Hindlimb muscle (tissue), 1 donor: ENCODE data around the gene LATS2. TPM values are rescaled to one million over a fixed set of nuclear protein-coding genes. Genes with fewer than 3 reads are reported as not detected.

Source experiments
- DNase-seq: peaks from one replicate; pipeline ENCODE4 v3.0.0-alpha.2; 2013
- polyA plus RNA-seq: library from polyadenylated mRNA; unstranded; fragments of 120-200 nt; gene quantifications from one replicate; pipeline ENCODE4 v1.2.1, GENCODE V29; 2013; ENCODE audit not compliant: insufficient read length

Gene LATS2
- polyA plus RNA-seq, 1 donor: 18.1 TPM

DNA sequence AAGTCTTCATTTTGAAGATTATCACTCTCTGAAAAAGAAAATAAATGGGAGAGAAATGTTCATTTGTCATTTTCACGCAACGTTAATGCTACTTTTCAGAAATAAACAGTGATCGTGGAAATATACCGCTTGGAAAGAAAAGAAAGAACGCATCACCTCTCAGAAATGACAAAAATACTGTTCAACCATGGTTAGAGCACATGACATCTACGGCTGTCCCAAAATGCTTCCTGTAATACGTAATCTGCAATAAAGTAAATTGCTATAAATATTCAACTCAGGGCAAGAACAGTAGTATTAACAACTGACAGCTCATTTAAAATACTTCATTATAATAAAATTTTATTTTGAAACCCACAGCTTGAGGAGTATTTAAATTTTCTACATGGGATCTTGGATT, 15.2 kb downstream of the LATS2 start:
- DNase-seq: no peak

- no peak for DNase-seq
Observed at GRCh38 chr13:21045100-21045499, 16.3 kb downstream of the LATS2 start.

DNA sequence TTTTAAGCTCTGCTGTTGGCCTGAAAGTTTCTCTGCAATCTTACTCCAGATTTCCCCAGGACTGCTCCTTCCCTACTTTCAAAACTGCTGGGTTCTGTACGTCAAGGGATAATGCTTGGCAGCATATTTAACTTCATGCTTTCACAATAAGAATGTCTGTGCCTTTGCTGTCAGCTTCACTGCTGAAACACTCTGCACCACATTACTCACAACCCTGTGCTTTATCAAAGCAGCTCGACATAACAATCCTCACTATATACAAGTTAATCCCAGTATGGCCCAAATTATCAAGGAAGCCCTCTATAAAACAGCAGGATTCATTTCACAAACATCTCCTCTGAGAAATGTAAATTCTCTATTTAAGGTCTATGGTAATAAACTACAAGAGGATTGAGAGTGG, 17.5 kb downstream of the LATS2 start:
- DNase-seq: no peak

DNA sequence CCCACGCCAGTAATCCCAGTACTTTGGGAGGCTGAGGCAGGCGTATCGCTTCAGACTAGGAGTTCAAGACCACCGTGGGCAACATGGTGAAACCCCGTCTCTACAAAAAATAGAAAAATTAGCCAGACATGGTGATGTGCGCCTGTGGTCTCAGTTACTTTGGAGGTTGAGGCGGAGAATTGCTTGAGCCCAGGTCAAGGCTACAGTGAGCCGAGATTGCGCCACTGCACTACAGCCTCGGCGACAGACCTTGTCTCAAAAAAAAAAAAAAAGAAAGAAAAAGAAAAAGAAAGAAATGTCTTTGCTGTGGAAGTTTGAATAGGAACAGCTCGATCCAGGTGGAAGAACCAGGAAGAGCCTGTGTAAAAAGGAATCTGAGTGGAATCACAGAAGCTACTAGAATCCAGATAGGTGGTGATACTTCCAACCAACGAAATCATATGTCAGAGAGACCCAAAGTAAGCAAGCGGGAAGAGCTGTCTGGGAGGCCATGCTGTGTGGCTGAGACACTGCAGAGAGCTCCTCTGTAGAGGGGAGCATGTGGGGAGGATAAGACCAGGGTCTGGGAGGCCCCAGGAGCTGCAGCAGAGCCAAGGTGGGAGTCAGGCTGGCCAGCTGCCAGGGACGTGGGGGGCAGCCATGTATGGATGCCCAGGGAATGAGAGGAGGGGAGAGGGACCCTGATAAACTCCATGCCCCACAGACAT, 21.1 kb downstream of the LATS2 start:
- no peak for DNase-seq

GRCh38 chr13:21039097-21039800, 22.1 kb downstream of the LATS2 start:
- no peak for DNase-seq

DNA sequence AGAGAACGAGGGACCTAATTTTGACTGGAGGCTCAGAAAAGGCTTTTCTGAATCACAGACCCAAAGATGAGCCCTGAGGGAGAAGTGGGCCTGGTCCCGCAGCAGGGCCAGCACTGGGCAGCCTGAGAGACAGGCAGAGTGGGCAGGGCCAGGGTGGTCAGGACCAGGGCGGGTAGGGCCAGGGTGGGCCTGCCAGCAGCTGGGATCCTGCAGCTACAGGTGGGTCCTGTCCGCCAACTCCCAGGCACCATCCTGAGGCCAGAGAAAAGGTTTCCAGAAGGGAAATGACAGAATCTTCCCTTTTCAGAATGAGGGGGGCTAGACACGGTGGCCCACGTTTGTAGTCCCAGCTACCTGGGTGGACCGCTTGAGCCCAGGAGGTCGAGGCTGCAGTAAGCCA, 23.7 kb downstream of the LATS2 start:
- no peak for DNase-seq

DNA sequence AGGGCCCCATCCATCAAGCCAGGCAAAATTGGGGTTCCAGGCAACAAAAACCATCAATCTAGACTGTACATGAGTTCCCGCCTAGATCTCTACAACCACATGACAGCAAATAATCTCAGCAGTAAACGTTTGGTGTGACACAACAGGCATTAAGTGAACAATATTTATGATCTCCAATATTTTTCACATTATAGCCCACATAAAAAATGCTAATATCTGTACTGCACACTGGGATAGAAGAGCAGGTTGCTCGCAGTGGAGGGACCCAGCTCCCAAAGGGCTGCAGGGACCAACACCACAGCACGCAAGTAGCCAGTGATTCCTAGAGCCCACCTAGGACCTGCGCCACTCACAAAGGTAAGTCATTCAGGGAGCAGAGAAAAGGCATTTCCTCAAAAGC, 25.9 kb downstream of the LATS2 start:
- no peak for DNase-seq

GRCh38 chr13:21034603-21035191, 26.7 kb downstream of the LATS2 start:
- no peak for DNase-seq

DNA sequence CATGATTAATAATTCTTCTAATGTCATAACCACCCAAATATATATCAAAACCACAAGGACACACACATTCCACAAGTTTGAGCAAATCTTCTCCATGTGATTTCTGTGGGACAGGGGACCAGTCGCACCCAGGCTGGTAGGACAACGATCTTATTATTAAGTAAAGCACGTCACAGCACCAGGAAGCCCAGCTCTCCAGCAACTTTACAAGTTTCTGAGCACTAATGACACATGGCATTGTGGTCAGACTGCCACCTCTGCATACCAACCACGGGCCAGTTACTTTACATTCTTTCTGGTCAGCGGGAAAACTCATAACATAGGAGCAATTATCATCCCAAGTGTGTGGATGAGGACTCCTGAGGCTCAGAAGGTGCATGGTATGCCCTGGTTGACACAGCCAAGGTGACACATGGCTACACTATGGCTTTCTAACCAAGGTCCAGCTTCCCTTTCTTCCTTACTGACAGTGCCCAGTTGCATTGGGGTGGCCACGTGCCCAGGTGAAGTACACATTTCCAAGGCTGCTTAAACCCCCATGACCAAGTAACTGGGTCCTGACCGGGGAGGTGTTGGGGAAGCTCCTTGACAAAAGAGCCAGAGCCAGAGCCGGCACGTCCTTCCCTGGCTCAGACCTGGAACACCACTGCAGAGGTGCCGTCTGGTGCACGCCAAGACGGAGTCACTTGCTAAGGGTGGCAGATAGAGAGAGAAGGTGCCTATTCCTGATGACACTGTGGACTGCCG, 27.4 kb downstream of the LATS2 start:
- DNase-seq: no peak

- no peak for DNase-seq
Observed at GRCh38 chr13:21033212-21033840, 28.1 kb downstream of the LATS2 start.

- DNase-seq: no peak
Observed at GRCh38 chr13:21032656-21033055, 28.7 kb downstream of the LATS2 start.

DNA sequence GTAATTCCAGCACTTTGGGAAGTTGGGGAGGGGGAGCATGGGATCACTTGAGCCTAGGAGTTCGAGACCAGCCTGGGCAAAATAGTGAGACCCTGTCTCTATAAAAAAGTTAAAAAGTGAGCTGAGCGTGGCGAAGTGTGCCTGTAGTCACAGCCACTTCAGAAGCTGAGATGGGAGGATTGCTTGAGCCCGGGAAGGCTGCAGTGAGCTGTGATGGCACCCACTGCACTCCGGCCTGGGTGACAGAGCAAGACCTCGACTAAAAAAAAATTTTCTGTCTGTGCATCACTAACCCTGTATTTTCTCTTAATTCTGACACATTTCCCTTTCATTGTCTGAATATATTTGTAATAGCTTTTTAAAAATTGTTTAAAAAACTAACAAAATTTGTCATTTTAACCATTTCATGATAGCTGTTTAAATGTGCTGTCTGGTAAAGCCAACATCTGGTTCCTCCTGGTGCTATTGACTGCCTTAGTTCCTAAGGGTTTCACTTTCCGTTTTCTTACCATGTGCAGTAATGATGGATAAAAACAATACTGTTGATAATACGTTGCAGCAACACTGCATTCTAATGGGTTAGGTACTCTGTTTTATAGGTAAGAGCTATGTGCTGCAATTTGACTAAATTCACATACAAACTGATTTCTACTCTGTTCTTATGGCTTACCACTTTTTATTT, 29.7 kb downstream of the LATS2 start:
- no peak for DNase-seq

- no peak for DNase-seq
Observed at GRCh38 chr13:21025539-21025938, 35.8 kb downstream of the LATS2 start.

DNA sequence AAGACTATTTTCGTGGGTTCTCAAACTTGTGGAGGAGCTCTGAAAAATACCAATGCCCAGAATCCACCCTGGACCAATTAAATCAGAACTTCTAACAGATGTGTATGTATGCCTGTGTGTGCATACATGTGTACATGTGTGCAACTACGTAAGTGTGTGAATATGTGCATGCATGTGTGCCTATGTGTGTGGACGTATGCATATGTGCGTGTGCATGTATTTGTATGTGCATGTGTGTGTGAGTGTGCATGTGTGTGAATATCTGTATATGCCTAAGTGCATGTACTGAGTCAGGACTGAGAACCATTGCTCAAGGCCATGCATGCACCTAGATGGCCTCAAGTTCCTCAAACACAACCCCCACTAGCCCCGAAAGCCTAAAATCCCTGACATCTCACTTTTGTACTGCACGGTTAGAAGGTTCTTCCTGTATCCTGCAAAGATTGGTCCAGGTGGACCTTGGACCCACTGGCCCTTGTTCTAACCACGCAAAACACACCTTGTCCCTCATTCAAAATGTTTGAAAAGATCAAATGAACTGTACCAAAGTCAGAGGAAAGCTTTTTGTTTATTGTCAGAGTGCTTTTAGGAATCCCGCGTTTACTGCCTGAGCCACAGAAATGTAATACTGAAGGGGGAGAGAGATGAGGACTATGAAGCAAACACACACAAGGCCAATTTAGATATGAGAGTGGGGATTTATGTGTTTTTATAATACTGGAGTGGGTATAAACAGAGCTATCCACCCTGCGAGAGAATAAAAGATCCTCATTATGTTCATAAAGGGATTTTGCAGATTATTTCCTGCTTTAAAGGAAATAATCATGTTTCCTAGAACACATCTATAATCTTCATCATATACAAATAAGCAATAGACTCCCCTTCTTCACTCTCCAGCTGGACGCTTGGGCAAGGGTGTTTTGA, 39.1 kb downstream of the LATS2 start:
- DNase-seq: no peak

DNA sequence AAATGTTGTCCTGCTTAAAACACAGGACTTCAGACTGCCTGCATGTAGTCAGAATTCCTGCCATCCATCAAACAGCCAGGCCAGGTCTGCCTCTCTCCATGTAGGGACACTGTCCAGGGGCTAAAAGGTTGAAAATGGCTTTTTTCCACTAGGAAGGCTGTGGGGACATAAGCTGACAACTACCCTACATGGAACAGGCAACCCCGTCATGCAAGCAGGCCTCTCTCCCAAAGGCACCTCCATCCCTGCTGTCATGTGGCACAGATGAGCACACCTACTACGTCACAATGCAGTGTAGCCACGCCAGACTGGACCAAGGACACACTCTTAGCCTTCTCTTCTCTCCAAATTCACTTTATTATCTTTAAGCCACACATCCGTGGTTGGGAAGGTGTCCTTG, 40.8 kb downstream of the LATS2 start:
- DNase-seq: no peak

DNA sequence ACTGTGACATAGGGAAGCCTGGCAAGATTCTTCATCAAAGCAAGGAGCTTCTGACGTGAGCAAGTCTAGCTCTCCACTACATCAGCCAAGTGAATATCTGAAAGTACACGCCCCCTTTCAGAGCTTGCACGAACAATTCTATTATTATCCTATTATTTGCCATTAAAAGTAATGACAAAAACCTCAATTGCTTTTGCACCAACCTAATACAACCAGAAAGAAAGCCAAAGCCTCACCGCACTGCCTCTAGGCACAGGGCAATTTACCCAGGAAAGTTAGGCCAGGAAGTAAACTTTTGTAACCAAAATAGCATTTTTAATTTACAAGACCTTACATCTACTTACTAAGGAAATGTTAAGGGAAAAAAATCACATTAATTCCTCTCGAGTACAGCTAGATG, 41.2 kb downstream of the LATS2 start:
- no peak for DNase-seq

GRCh38 chr13:21018220-21018619, 43.2 kb downstream of the LATS2 start:
- no peak for DNase-seq

DNA sequence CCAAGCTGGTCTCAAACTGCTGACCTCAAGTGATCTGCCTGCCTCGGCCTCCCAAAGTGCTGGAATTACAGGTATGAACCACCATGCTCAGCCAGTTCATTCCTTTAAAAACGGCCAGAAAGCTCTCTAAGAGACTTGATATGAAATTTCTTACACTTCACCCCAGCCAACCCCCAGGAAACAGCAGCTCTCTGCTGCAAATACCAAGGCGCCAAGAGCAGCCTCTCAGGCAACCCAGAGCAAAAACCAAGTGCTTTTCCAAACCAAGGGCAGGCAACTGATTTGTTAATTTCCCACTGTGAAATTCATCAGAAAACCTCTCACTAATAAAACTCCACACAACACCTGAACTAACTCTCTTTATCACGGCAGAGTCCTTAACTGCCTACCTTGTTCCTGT, 44.9 kb downstream of the LATS2 start:
- no peak for DNase-seq

- DNase-seq: no peak
Observed at GRCh38 chr13:21015284-21015683, 46.1 kb downstream of the LATS2 start.

DNA sequence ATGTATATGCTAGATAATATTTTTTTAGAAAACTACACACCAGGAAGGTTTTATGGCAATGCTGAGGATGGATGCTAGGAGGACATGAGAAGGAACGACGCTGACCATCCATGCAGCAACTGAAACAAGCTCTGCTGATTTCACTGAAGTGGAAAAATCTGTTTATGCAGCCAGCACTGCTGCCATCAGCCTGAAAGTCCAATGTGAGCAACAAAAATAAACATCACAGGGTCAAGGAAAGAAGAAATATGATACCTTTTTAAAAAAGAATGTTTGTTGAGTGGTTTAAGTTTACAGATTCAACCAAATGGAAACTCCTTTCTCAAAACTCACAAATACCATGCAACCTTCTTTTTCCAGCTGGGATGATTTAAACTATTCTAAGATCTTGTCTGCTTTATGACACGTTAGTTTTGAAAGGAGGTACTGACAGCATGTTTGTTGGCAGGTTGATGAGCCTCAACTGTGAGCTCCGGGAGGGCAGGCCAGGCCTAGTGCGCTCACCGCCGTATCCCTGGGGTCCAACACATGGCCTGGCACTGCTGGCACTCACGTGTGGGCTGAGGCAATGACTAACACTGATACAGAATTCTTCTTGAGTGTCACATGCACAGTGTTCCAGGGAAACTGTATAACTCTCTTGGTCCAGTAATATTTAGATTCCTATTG, 46.8 kb downstream of the LATS2 start:
- DNase-seq: no peak

GRCh38 chr13:21014139-21014501, 47.3 kb downstream of the LATS2 start:
- no peak for DNase-seq
